WTC11 (cell line): ENCODE data around the gene TYMS. TPM values are rescaled to one million over a fixed set of nuclear protein-coding genes. Genes with fewer than 3 reads are reported as not detected.

Experiments used
- ATAC-seq: fragments of 200-7000 bp; cut with Tn5 transposase; 2 replicates; pipeline ENCODE4 v1.10.0; 2021; ENCODE audit warnings: mild to moderate bottlenecking, moderate library complexity
- CTCF ChIA-PET: fragments of 300-600 bp; sonication (Branson Sonifier 250); formaldehyde crosslinking; loops from one replicate; lab custom pipeline; 2021; ENCODE audit warnings: antibody characterized with exemption; lab: Charles Lee
- POLR2A ChIA-PET: fragments of 350-600 bp; sonication (Branson Sonifier 250); formaldehyde crosslinking; loops from one replicate; lab custom pipeline; 2021; ENCODE audit warnings: antibody characterized with exemption; lab: Charles Lee
- DNase-seq: peaks from one replicate; pipeline ENCODE4 v3.0.0; 2021; ENCODE audit warnings: low spot score
- H3K27ac Mint-ChIP-seq: 2 replicates; pipeline ENCODE4 v1.8.0; 2021; ENCODE audit warnings: mixed read lengths
- H3K27me3 Mint-ChIP-seq: 2 replicates; pipeline ENCODE4 v1.8.0; 2021; ENCODE audit warnings: low read depth, mild to moderate bottlenecking, moderate library complexity, mixed read lengths
- H3K36me3 Mint-ChIP-seq: 2 replicates; pipeline ENCODE4 v1.8.0; 2021; ENCODE audit warnings: mixed read lengths
- H3K4me1 Mint-ChIP-seq: 2 replicates; pipeline ENCODE4 v1.8.0; 2022; ENCODE audit warnings: mixed read lengths
- H3K4me3 Mint-ChIP-seq: 2 replicates; pipeline ENCODE4 v1.8.0; 2021; ENCODE audit warnings: mild to moderate bottlenecking, moderate library complexity, mixed read lengths
- H3K9me3 Mint-ChIP-seq: 2 replicates; pipeline ENCODE4 v1.8.0; 2021; ENCODE audit warnings: mixed read lengths
- CREB1 ChIP-seq: sonication (generic); formaldehyde crosslinking; IDR thresholded peaks from 2 replicates; pipeline ENCODE4 v1.8.0; 2023; ENCODE audit warnings: mild to moderate bottlenecking, missing genetic modification reagents
- CREM ChIP-seq: sonication (generic); formaldehyde crosslinking; IDR thresholded peaks from 2 replicates; pipeline ENCODE4 v1.8.1; 2022; ENCODE audit warnings: mild to moderate bottlenecking, missing genetic modification reagents, moderate library complexity
- GTF2I ChIP-seq: fragments of 250-450 bp; sonication (Bioruptor Pico); conservative IDR thresholded peaks from 2 replicates; pipeline ENCODE4 v1.4.0; 2021; ENCODE audit warnings: mild to moderate bottlenecking
- IRF2 ChIP-seq: sonication (generic); formaldehyde crosslinking; IDR thresholded peaks from 2 replicates; pipeline ENCODE4 v1.8.0; 2022; ENCODE audit warnings: low read depth, missing genetic modification reagents, borderline replicate concordance
- NFATC4 ChIP-seq: fragments of 250-450 bp; sonication (Bioruptor Pico); IDR thresholded peaks from 2 replicates; pipeline ENCODE4 v1.9.0; 2021; ENCODE audit warnings: mild to moderate bottlenecking
- NFE2L1 ChIP-seq: sonication (generic); formaldehyde crosslinking; IDR thresholded peaks from 2 replicates; pipeline ENCODE4 v1.8.1; 2023; ENCODE audit warnings: missing genetic modification reagents
- PRRX2 ChIP-seq: fragments of 250-450 bp; sonication (Bioruptor Pico); IDR thresholded peaks from 2 replicates; pipeline ENCODE4 v1.8.0; 2021; ENCODE audit warnings: mild to moderate bottlenecking
- RELA ChIP-seq: sonication (generic); formaldehyde crosslinking; IDR thresholded peaks from 2 replicates; pipeline ENCODE4 v1.8.1; 2022; ENCODE audit warnings: missing genetic modification reagents, mild to moderate bottlenecking, borderline replicate concordance
- SMAD4 ChIP-seq: sonication (generic); formaldehyde crosslinking; IDR thresholded peaks from 2 replicates; pipeline ENCODE4 v1.8.0; 2022; ENCODE audit warnings: mild to moderate bottlenecking, missing genetic modification reagents
- ZNF121 ChIP-seq: sonication (generic); formaldehyde crosslinking; IDR thresholded peaks from 2 replicates; pipeline ENCODE4 v1.8.0; 2023; ENCODE audit warnings: missing genetic modification reagents
- ZNF138 ChIP-seq: sonication (generic); formaldehyde crosslinking; conservative IDR thresholded peaks from 2 replicates; pipeline ENCODE4 v1.8.1; 2022; ENCODE audit warnings: mild to moderate bottlenecking, moderate library complexity, missing genetic modification reagents
- ZNF423 ChIP-seq: fragments of 250-450 bp; sonication (Bioruptor Pico); IDR thresholded peaks from 2 replicates; pipeline ENCODE4 v2.1.2; 2022; ENCODE audit warnings: mild to moderate bottlenecking, moderate library complexity
- total RNA-seq: library from RNA; stranded (reverse); gene quantifications from 3 replicates; pipeline ENCODE4 v1.2.3, GENCODE V29; 2021
- TF ChIP-seq, protein P1 (sequence below): sonication (generic); formaldehyde crosslinking; IDR thresholded peaks from 2 replicates; pipeline ENCODE4 v1.8.0; 2022; ENCODE audit warnings: mild to moderate bottlenecking, missing genetic modification reagents
- TF ChIP-seq, protein P2 (sequence below): sonication (generic); formaldehyde crosslinking; IDR thresholded peaks from 2 replicates; pipeline ENCODE4 v1.8.1; 2023; ENCODE audit warnings: mild to moderate bottlenecking, moderate library complexity, missing genetic modification reagents
- TF ChIP-seq, protein P3 (sequence below): sonication (generic); formaldehyde crosslinking; IDR thresholded peaks from 2 replicates; pipeline ENCODE4 v1.8.1; 2023; ENCODE audit warnings: mild to moderate bottlenecking, missing genetic modification reagents, borderline replicate concordance
- TF ChIP-seq, protein P4 (sequence below): sonication (generic); formaldehyde crosslinking; conservative IDR thresholded peaks from 2 replicates; pipeline ENCODE4 v1.8.1; 2023; ENCODE audit warnings: mild to moderate bottlenecking, low read depth, missing genetic modification reagents, moderate library complexity
- TF ChIP-seq, protein P5 (sequence below): sonication (generic); formaldehyde crosslinking; IDR thresholded peaks from 2 replicates; pipeline ENCODE4 v1.8.0; 2022; ENCODE audit warnings: mild to moderate bottlenecking, missing genetic modification reagents
- TF ChIP-seq, protein P6 (sequence below): fragments of 250-450 bp; sonication (Bioruptor Pico); IDR thresholded peaks from 2 replicates; pipeline ENCODE4 v2.1.2; 2022; ENCODE audit warnings: mild to moderate bottlenecking, moderate library complexity

Gene TYMS
- total RNA-seq, 1 experiment from 2014 or later: 86.4 TPM

DNA sequence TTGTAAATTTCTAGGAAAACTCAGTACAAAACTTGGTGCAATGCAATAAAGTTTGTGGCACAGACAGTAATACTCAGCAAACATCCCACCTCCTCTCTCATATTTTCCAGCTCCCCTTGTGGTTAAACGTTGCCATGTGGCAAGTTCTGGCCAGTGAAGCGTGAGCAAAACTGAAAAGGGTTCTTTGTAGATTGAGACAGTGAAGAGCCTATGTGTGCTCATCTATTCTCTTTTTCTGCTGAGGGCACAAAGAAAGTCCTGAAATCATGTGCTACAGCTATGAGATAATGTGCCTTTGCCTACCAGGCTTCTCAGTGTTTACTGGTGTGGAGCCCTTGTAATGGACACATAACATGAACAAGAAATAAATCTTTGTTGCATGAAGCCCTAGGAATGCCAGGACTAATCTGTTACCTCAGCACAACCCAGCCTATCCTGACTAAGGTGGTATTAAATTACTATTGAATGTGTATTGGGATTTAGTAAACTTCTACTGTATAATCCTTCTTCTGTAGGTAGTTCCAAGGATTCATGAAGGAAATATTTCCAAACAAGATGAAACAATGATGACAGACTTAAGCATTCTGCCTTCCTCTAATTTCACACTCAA lies 13.0 kb upstream of the TYMS start:
- DNase-seq: no peak
- H3K9me3 Mint-ChIP-seq: 0 out of 2 replicates have a peak, but pooled peaks cover 6% of the 10 kb centered on the region
- no peak overlapping the region for H3K27ac Mint-ChIP-seq
- no peaks in the 10 kb centered on the region for H3K27me3 Mint-ChIP-seq
- POLR2A ChIA-PET: no interaction called here
- no peak for ATAC-seq
- H3K36me3 Mint-ChIP-seq: no peaks in the 10 kb centered on the region
- TF ChIP-seq ZNF423 (CRISPR knock-in tag): no peak
- TF ChIP-seq, protein P1, sequence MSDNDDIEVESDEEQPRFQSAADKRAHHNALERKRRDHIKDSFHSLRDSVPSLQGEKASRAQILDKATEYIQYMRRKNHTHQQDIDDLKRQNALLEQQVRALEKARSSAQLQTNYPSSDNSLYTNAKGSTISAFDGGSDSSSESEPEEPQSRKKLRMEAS (CRISPR knock-in tag): no peak
- no peak for TF ChIP-seq RELA (CRISPR knock-in tag)
- no peak for TF ChIP-seq CREM (CRISPR knock-in tag)
- no peak for TF ChIP-seq SMAD4 (CRISPR knock-in tag)
- TF ChIP-seq CREB1: no peak
- no peak for TF ChIP-seq GTF2I (CRISPR knock-in tag)
- no peak for TF ChIP-seq NFE2L1 (CRISPR knock-in tag)
- TF ChIP-seq, protein P2, sequence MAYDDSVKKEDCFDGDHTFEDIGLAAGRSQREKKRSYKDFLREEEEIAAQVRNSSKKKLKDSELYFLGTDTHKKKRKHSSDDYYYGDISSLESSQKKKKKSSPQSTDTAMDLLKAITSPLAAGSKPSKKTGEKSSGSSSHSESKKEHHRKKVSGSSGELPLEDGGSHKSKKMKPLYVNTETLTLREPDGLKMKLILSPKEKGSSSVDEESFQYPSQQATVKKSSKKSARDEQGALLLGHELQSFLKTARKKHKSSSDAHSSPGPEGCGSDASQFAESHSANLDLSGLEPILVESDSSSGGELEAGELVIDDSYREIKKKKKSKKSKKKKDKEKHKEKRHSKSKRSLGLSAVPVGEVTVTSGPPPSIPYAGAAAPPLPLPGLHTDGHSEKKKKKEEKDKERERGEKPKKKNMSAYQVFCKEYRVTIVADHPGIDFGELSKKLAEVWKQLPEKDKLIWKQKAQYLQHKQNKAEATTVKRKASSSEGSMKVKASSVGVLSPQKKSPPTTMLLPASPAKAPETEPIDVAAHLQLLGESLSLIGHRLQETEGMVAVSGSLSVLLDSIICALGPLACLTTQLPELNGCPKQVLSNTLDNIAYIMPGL (CRISPR knock-in tag): no peak
- TF ChIP-seq ZNF121 (CRISPR knock-in tag): no peak
- TF ChIP-seq, protein P3, sequence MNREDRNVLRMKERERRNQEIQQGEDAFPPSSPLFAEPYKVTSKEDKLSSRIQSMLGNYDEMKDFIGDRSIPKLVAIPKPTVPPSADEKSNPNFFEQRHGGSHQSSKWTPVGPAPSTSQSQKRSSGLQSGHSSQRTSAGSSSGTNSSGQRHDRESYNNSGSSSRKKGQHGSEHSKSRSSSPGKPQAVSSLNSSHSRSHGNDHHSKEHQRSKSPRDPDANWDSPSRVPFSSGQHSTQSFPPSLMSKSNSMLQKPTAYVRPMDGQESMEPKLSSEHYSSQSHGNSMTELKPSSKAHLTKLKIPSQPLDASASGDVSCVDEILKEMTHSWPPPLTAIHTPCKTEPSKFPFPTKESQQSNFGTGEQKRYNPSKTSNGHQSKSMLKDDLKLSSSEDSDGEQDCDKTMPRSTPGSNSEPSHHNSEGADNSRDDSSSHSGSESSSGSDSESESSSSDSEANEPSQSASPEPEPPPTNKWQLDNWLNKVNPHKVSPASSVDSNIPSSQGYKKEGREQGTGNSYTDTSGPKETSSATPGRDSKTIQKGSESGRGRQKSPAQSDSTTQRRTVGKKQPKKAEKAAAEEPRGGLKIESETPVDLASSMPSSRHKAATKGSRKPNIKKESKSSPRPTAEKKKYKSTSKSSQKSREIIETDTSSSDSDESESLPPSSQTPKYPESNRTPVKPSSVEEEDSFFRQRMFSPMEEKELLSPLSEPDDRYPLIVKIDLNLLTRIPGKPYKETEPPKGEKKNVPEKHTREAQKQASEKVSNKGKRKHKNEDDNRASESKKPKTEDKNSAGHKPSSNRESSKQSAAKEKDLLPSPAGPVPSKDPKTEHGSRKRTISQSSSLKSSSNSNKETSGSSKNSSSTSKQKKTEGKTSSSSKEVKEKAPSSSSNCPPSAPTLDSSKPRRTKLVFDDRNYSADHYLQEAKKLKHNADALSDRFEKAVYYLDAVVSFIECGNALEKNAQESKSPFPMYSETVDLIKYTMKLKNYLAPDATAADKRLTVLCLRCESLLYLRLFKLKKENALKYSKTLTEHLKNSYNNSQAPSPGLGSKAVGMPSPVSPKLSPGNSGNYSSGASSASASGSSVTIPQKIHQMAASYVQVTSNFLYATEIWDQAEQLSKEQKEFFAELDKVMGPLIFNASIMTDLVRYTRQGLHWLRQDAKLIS (CRISPR knock-in tag): no peak
- TF ChIP-seq, protein P4, sequence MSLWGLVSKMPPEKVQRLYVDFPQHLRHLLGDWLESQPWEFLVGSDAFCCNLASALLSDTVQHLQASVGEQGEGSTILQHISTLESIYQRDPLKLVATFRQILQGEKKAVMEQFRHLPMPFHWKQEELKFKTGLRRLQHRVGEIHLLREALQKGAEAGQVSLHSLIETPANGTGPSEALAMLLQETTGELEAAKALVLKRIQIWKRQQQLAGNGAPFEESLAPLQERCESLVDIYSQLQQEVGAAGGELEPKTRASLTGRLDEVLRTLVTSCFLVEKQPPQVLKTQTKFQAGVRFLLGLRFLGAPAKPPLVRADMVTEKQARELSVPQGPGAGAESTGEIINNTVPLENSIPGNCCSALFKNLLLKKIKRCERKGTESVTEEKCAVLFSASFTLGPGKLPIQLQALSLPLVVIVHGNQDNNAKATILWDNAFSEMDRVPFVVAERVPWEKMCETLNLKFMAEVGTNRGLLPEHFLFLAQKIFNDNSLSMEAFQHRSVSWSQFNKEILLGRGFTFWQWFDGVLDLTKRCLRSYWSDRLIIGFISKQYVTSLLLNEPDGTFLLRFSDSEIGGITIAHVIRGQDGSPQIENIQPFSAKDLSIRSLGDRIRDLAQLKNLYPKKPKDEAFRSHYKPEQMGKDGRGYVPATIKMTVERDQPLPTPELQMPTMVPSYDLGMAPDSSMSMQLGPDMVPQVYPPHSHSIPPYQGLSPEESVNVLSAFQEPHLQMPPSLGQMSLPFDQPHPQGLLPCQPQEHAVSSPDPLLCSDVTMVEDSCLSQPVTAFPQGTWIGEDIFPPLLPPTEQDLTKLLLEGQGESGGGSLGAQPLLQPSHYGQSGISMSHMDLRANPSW (CRISPR knock-in tag): no peak
- no peak for TF ChIP-seq PRRX2 (CRISPR knock-in tag)
- no peak for TF ChIP-seq NFATC4 (CRISPR knock-in tag)
- TF ChIP-seq ZNF138 (CRISPR knock-in tag): no peak
- TF ChIP-seq, protein P5, sequence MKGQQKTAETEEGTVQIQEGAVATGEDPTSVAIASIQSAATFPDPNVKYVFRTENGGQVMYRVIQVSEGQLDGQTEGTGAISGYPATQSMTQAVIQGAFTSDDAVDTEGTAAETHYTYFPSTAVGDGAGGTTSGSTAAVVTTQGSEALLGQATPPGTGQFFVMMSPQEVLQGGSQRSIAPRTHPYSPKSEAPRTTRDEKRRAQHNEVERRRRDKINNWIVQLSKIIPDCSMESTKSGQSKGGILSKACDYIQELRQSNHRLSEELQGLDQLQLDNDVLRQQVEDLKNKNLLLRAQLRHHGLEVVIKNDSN (CRISPR knock-in tag): no peak
- no peak for TF ChIP-seq IRF2
- TF ChIP-seq, protein P6, sequence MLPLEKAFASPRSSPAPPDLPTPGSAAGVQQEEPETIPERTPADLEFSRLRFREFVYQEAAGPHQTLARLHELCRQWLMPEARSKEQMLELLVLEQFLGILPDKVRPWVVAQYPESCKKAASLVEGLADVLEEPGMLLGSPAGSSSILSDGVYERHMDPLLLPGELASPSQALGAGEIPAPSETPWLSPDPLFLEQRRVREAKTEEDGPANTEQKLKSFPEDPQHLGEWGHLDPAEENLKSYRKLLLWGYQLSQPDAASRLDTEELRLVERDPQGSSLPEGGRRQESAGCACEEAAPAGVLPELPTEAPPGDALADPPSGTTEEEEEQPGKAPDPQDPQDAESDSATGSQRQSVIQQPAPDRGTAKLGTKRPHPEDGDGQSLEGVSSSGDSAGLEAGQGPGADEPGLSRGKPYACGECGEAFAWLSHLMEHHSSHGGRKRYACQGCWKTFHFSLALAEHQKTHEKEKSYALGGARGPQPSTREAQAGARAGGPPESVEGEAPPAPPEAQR (CRISPR knock-in tag): no peak
- TF ChIP-seq, all 79 proteins: peak for 0
- Mint-ChIP-seq H3K4me1 (peaks cover 14% of the 10 kb centered on the region), H3K4me3 (no peak overlapping the region)
- CTCF ChIA-PET: interaction anchor here (0.6 to 3.6 kb wide), 3 partner anchors 8 to 41 kb away, joined by 5 to 14 read pairs (median 5); no protein-coding TSS in a partner anchor
